Measurements from ENCODE around the gene TCL1A.

Gene TCL1A

DNA sequence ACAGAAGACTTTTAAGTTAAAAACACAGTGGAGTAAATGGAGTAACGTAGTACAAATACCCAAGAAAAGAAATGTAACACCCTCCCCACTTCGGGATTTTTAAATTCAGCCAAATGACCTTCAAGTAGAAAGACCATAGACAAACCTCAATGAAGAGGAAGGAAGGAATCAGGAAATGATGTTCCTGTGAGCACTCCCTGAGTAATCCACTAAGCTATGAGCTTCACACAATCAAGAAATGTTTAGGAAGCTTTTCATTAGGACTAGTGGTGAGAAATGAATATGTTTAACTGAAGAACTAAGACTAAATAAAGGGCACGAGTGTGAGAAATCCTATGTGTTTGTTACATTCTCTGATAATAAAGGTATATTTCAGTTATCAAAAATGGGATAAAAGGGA is 10.1 kb downstream of the TCL1A start:
- DNase-seq: no peak

DNA sequence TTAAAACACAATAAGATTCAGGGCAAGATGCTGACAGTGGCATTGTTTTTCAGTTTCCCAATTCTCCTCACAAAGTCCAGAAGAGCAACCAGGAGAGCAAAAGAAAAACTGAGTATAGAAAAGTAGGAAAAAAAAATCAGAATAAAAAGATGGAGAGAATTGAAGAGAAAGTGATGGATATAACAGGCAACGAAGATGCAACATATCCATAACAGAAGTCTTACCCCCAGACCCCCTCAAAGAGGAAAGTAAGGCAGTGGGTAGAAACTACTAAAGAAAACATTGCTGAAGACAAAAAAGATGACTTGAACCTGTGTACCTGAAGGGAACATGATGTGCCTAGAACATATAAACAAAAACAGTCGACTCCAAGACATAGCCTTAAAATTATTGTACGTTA is 10.6 kb downstream of the TCL1A start:
- DNase-seq: no peak

DNA sequence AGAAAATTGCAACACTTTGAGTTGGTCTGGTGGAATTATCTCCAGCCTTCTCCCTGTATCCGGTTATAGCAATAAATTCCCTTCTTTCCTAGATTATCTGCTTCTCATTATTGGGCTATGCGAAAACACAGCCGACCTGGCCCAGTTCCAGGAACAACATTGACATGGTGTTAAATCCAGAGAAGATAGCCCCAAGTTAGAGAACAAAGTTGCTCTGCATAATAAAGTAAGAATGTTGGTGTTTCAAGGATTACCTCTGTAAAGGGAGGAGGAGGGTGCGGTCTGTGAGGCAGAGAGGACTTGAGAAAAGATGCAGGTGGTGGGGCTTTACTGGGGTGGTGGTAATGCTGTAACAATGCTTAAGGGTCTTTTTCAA is 12.1 kb downstream of the TCL1A start:
- no peak for DNase-seq

DNA sequence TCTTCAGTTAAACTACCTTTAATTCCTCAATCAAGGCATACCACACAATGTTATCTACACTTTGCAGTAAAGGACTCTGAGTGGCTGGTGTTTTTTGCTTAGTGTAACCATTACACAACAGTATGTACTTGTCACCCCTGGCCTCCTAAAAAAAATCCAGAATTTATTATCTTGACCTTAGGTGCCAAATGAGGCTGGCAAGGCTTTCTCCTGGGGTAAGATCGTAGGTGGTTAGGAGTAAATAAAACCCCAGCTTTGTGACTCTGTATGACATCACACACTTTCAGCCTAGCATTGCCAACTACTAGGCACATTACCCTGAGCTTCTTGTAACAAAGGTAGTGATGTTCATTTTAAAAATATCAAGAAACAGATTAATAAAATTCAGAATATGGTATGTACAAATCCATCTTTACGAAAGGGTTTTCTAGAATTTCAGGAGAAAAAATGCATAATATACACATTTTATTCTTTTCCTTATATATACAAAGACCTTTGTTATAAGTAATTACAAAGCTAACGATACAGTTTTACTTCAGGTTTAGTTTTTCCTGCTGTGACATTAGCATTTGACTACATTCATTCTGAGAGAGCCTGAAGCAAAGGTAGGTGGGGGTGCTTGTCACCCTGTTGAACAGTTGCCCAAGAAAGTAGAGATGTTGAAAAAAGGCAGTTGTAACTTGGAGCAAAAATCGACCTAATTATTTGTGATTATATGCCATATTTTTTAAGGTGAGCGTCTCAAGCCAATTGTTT is 13.5 kb downstream of the TCL1A start:
- DNase-seq: no peak

DNA sequence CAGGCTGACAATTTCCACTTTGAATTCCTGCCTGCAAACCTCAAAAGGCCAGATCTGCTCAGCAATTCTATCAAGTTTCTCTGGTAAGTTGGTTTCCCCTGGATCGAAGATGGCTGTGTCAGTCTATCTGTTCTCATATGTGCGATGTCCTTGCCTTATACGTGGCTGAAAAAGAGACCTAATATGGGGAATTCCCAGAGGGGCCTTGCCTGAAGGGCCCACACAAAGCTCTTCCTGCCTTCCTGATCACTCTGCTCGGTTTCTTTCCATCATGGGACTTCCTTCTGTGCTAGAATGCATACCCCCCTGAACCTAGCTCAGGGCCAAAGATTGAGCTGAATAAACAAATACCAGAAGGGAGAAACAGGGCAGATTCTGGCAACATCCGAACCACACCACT is 14.5 kb downstream of the TCL1A start:
- DNase-seq: no peak

DNA sequence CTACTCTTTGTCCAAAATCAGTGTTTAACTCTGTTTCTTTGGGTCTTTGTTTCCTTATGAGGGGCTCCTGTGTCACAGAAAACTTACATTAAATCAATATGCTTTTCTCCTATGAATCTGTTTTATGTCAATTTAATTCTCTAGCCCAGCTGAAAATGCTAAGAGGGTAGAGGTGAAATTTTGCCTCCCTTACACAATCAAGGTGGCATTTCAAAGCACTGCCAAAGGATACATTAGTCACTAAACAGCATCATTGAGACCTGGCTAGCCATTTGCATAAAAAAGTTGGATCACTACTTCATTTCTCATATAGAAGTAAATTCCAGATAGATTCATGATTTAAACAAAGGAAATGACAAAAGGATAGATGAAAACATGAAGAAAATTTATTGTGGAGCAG is 15.6 kb downstream of the TCL1A start:
- no peak for DNase-seq

DNA sequence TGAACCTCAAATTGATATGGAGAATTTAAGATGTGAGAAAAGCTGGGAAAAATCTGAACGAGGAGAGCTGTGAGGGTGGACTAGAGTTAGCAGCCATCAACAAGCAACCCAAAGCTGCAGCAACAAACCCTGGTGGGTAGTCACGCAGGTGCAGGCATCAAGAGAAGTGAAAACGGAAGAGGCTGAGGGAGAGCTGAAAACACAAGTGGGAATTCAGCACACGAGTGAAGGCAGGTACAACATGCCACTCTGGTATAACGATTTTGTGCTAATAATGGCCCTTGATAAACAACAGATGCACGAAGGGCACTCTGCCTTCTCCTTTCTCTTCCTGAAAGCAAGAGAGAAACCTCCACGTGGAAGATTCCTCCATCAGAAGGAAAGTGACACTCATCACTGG is 16.2 kb downstream of the TCL1A start:
- DNase-seq: no peak

DNA sequence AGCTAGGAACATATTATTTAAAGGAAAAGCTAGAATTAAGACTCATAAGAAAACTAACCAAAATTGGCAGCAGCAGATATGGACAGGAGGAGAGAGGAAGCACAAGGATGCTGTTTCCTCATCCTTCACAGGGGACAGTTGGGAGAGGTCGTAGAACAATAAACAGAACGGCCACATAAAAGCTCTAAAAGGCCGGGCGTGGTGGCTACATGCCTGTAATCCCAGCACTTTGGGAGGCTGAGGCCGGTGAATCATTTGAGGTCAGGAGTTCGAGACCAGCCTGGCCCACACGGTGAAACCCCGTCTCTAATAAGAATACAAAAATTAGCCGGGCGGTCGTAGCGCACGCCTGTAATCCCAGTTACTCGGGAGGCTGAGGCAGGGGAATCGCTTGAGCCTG is 17.2 kb downstream of the TCL1A start:
- no peak for DNase-seq

DNA sequence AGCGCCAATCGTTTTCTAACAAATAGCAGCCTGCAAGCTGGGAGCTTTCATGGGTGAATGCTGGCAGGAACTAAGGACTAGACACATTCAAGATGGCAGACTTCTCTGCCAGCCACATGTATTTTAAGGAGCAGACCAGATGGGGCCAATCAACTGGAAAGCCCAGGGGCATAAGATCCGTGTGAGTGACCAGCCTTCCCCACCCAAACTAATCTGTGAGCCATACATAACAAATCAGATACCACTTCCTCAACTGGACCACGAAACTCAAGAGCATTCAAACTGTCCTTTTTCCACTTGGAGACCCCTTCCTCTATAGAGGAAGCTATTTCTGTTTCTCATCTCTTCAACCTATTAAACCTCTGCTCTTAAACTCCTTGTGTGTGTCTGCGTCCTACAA is 18.0 kb downstream of the TCL1A start:
- no peak for DNase-seq

DNA sequence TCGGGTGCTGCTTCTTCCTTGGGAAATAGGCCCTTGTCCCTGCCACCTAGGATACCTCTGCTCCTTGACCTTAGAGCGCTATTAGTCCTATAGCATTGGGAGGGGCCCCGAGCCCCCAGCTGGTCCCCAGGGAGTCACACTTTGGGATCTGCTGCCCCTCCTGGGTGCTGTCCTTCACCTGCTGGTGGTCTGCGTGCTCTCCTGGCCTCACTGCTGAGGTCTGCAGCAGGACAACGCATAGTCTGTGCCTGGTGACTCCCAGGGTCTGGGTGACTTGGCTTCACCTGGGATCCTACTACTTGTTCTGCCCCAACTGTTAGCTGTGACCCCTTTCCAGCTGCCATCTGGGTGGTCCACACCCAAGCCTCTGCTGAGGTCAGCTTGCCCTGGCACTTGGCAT is 18.9 kb downstream of the TCL1A start:
- DNase-seq: no peak

DNA sequence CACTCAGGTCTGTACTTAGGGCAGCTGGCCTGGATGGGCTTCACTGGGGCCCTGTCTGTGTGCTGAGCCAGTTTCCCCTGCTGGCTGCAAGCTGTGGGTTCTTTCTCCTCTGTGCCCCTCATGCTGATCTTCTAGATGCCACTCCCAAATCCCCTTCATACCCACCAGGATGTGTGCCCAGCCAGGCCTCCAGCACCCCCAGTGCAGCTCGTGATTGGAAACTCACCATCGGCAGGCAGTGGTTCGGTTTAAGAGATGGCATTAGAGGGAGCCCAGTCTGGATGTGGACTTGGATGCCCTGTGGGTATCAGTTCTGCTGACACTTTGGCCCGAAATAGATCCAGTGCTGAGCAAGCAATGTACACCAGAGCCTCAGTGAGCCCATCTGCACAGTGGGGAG is 21.8 kb downstream of the TCL1A start:
- no peak for DNase-seq

DNA sequence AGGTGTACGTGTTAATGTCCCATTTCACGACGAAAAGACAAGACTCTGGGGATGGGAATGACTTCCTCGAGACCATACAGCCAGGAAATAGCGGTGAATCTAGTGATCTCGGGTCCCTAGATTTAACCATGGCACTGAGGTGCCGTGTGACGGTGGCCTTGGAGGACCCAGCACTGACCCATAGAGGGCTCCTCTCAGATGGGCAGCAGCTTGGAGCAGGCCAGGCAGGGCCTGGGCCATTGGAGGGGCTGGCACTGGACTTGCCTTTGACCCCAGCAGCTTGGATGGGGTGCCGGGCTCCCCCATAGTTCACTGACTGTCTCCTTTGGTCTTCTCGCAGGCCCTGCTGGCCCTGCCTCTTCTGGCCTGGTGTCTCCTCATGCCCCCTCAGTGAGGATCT is 22.3 kb downstream of the TCL1A start:
- no peak for DNase-seq

DNA sequence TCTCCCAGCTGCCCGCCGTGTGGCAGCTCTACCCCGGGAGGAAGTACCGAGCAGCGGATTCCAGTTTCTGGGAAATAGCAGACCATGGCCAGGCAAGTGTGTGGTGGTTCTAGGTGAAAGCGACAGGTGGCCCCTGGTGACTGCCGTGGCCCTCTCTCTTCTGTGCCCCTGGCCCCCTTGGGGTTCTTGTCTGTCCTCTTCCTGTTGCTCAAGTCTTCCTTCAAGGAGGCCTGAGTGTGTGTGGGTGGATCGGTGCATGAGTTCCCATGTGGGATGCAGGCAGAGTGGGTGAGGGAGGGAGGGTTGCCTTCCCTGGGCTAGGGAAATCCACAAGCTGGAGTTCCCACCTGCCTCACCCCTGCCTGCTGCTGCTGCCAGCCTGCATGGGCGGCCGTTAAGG is 23.1 kb downstream of the TCL1A start:
- DNase-seq: no peak

DNA sequence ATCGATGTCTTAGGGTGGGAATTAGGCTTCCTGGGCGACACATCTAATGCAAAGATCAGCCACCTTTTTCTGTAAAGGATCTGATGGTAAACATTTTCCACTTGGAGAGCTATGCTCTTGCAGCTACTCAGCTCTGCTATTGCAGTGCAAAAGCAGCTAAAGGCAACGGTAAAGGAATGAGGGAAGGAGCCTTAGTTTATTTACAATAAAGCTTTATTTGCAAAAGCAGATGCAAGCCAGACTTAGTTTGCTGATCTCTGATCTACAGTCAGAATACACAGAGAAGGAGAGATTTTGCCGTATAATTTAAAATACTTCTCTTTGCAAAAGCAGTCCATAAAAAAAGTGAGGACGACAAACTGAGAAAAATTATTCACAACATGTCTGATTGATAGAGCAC is 24.5 kb downstream of the TCL1A start:
- DNase-seq: no peak

DNA sequence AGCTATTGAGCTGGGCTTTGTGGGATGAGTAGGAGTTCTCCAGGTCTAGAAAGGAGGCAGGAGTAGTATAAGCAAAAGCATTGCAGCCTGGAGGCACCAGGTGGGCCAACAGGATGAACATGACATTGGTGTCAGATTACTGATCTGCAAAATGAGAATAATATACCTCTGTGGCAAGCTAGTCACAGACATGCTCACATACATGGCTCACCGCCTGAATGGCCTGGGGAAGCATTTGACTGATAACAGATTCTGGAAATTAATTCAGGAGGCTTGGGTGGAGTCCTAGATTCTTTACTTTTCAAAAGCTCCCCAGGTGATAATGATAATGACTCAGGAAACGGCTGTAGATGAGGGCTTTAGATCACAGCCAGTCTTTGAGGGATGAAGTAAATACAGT is 27.0 kb downstream of the TCL1A start:
- DNase-seq: no peak

DNA sequence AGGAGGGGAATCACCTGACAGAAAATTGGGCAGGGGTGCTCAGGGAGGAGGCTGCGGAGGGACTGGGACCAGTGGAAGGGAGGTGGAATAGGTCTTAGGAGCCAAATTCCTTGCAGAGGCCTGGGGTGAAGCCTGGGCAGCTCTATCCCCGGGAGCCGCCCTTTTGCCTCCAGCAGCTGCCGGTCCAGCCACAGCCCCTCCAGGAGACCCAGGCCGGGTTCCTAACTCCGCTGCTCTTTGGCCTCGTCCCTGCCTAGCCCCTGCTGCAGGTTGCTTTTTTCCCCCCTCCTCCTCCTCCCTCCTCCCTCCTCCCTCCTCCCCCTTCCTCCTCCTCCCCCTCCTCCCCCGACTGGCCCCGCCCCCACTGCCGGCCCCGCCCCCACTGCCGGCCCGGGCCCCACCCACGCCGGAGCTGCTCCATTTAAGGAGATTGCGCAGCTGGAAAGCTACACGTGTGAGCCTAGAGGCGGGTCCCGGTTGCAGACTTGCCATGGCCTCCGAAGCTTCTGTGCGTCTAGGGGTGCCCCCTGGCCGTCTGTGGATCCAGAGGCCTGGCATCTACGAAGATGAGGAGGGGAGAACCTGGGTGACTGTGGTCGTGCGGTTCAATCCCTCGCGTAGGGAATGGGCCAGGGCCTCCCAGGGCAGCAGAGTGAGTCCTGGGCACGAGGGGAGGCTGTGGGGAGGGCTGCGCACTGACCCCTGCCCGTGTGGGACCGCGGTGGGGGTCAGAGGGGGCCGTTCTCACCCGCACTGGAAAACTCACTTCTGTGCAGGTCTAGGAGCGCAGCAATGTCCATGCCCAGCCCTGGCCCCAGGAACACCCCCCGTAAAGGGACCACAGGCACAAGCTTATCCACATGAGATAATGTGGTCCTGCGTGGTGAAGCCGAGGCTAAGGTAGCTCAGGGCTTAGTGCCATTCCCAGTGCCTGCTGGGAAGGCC is 27.7 kb downstream of the TCL1A start, which contains the start of gene TCL1B:
Gene TCL1B (plus strand): TSS at position 449 of the 945 bp plus-strand sequence. CDS start 42 bp downstream, at position 491.
- no peak for DNase-seq

DNA sequence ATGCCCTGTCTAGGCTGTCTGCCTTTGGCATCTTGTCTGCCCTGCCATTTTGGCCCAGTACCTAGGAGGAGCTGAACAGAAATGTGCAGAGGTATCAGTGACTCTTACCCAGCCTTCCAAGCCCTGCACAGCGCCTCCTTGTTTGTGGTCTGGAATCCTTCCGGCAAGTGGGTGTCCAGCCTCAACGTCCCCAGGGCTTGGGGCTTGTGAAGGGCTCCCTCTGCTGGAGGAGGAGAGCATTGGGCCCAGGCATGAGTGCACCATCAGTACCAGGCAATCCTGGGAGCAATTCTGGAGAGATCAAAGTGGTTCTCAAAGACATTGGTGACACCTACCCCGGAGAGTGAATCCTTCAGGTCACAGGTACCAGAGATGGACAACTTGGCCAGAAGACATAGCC is 30.1 kb downstream of the TCL1A start:
- DNase-seq: no peak

DNA sequence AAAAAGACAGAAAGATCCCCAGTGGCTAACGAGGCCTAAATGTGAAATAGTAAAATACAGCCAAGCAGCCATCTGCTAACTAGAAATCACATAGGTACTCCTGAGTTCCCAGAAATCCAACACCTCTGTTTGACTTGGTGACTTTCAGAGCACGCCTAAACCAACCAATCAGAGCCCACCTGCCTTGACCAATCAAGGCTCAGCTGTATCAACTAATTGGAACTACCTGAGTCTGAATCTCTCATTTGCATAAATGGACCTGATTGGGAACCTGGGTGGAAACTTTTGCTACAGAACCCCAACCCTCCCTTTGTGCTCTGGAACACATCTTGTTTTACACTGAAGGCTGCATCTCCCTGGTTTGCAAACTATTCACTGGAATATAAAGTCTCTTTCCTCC is 32.8 kb downstream of the TCL1A start:
- no peak for DNase-seq

DNA sequence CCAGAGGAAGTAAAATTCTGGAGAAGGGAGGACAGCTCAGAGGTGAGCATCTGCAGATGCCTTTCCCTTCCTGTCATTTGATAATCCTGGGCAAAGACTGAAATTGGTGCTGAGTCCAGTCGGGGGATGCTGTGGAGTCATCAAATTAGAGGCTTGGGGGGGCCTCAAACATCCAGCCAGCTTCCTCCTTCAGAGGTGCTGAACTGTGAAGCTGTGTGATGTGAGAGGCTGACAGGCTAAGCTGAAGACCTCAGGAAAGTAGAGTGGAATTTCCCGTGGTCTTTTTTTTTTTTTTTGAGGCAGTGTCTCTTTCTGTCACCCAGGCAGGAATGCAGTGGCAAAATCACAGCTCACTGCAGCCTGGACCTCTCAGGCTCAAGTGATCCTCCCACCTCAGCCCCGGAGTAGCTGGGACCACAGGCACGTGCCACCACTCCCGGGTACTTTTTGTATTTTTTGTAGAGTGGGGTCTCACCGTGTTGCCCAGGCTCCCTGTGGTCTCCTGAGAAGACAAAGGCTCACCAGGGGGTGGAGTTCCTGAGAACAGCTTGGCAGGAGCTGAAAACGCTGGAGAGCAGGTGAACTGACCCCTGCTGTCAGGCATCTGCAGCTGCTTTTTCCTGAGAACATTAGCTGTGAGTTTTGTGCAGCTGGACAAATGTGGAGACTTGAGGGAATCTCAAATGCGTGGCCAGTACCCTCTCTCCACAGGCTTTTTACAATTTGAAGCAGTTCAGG is 33.8 kb downstream of the TCL1A start:
- DNase-seq: no peak

DNA sequence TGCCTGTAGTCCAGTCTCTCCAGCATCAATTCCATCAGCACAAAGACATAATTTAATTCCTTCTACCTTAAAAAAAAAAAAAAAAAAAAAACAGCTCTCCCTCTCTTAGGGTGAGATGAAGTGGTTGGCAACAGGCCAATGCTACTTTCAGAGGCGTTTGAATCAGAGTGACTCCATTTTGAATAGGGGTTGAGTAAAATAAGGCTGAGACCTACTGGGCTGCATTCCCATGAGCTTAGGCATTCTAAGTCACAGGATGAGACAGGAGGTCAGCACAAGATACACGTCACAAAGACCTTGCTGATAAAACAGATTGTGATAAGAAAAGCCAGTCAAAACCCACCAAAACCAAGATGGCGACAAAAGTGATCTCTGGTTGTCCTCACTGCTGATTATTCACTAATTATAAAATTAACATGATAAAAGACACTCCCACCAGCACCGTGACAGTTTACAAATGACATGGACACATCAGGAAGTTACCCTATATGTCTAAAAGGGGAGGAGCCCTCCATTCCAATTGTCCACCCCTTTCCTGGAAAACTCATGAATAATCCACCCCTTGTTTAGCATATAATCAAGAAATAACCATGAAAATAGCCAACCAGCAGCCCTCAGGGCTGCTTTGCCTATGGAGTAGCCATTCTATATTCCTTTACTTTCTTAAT is 34.6 kb downstream of the TCL1A start:
- no peak for DNase-seq

DNA sequence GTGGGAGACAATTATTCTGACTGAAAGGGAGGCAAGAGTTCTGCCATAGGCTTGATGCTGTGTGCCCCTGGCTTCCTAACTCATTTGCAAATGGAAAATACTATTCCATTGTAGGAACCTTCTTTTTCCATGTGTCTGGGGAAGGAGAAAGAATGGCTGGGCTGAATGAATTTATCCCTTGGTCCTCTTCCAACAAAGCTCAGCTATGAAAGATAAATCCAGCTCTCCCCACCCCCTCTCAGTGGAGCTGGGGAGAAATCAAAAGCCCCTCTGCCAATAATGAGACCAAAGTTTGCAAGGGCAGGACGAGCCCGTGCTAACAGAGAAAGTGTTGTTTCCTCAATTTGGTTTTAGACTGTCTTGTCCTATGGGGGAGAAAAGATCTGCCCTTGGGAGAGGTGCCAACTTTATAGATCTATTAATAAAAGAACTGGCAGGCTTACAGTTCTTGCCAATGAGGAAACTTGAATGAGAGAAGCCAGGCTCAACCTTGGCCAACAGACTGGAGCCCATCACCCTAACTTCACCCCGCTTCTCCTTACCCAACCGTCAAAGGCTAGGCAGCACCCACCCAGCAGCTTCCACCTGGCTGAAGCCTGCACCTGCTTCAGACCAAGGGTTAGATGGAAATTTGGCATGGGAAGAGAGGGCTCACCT is 36.6 kb downstream of the TCL1A start:
- DNase-seq: no peak

DNA sequence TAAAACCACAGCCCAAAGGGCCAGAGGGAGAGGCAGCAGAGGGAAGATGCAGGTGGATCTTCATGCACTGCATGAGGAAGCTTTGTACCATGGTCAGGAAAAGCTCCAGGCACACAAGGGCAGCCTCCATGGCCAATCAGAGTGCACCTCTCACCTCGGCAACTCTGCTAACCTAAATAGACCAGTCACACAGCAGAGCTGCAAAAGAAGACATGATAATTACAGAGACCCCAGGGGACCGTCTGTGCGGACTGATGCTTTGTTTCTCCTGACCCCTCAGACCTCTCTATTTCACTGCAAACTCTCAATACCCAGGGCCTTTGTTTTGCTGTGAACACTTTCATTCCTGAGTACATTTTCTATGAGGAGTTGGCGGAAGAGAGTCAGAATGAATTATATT is 38.4 kb downstream of the TCL1A start:
- no peak for DNase-seq

All from DMS 273 treated with DMSO at 0.1 percent for 48 hours (cell line).